SK-N-SH treated with all-trans-retinoic acid at 6 μM for 48 hours (cell line): ENCODE measurements around the gene MILR1.

ENCODE experiments used
- ARNTL ChIP-seq: fragments of 450-650 bp; formaldehyde crosslinking; IDR thresholded peaks from 2 replicates; pipeline ENCODE4 v1.5.0; 2020; ENCODE audit warnings: low read depth, mild to moderate bottlenecking, moderate library complexity, borderline replicate concordance
- BACH2 ChIP-seq: fragments of 250-450 bp; sonication (Bioruptor Pico); IDR thresholded peaks from 2 replicates; pipeline ENCODE4 v1.9.0; 2021; ENCODE audit warnings: mild to moderate bottlenecking, borderline replicate concordance
- PPARA ChIP-seq: fragments of 250-450 bp; sonication (Bioruptor Pico); IDR thresholded peaks from 2 replicates; pipeline ENCODE4 v1.5.0; 2020; ENCODE audit warnings: mild to moderate bottlenecking, borderline replicate concordance
- ZFP3 ChIP-seq: fragments of 250-450 bp; sonication (Bioruptor Pico); IDR thresholded peaks from 2 replicates; pipeline ENCODE4 v1.5.0; 2020; ENCODE audit warnings: mild to moderate bottlenecking, moderate library complexity

GRCh38 chr17:64410750-64411490 is 38.0 kb upstream of the MILR1 start:
- TF ChIP-seq ZFP3 (CRISPR knock-in tag) (no peak), ARNTL (CRISPR knock-in tag) (no peak), PPARA (CRISPR knock-in tag) (no peak), BACH2 (CRISPR knock-in tag) (no peak)
